Lower lobe of right lung (tissue), 2 donors: ENCODE data around the gene LGALSL. TPM values are rescaled to one million over a fixed set of nuclear protein-coding genes. Genes with fewer than 3 reads are reported as not detected.
A peak's percentile ranks its signal among the peaks of the same experiment; 100 is the strongest.

ENCODE experiments used
- ATAC-seq, 2 donors: fragments of 200-7000 bp; cut with Tn5 transposase; one replicate each; pipeline ENCODE4 v1.9.1; 2020 to 2022; ENCODE audit warnings: mild to moderate bottlenecking in 2 of 2, moderate library complexity in 2 of 2
- DNase-seq: peaks from one replicate; pipeline ENCODE4 v3.0.0-alpha.2; 2020
- H3K27ac ChIP-seq: fragments of 200-600 bp; one replicate; pipeline ENCODE4 v1.8.0; 2022
- H3K27me3 ChIP-seq: fragments of 200-600 bp; one replicate; pipeline ENCODE4 v1.8.0; 2022; ENCODE audit warnings: low read depth
- H3K36me3 ChIP-seq: fragments of 200-600 bp; one replicate; pipeline ENCODE4 v1.8.0; 2022; ENCODE audit warnings: mild to moderate bottlenecking
- H3K4me1 ChIP-seq: fragments of 200-600 bp; one replicate; pipeline ENCODE4 v1.8.0; 2022
- H3K4me3 ChIP-seq: fragments of 200-600 bp; one replicate; pipeline ENCODE4 v1.8.0; 2022; ENCODE audit warnings: mild to moderate bottlenecking
- H3K9me3 ChIP-seq: fragments of 200-600 bp; one replicate; pipeline ENCODE4 v1.8.0; 2022
- intact Hi-C: fragments of 100-400 bp; cut with DNase I; formaldehyde crosslinking; loops from one replicate; pipeline ENCODE4 v1.11.0; 2022
- total RNA-seq: library from RNA; stranded (reverse); fragmentation: NEBNext Ultra II Directional; extraction: Animal tissue kit (Norgen Biotek cat#: 25700); gene quantifications from one replicate; pipeline ENCODE4 v1.2.1, GENCODE V29; 2021
- TF ChIP-seq, protein P1 (sequence below): fragments of 200-600 bp; IDR thresholded peaks from one replicate; pipeline ENCODE4 v1.8.0; 2022; ENCODE audit warnings: antibody characterized with exemption, mild to moderate bottlenecking
- donor health status: DM: no; HTN: yes; CAD: no; lungs with severe emphysema.

The LGALSL gene
- total RNA-seq, 1 donor from 2014 or later: 30.8 TPM

DNA sequence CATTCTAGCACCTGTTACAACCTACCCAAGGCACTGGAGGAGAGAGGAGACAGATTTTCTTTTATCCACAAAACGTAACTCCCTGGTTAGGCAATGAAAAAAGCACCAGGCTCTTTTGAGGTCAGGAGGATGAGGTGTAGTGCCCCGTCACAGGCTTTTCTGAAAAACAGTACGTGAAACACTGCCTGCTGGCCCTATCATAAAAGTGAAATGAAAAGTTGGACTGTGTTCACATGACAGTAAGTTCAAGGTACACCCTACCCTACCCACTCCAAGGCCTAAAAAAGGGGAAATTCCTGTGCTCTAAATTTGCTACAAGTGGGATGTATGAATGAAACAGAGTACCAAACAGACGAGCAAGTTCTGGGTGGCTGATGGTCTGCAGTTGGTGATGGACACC, 17.6 kb downstream of the LGALSL start:
- TF ChIP-seq, protein P1, sequence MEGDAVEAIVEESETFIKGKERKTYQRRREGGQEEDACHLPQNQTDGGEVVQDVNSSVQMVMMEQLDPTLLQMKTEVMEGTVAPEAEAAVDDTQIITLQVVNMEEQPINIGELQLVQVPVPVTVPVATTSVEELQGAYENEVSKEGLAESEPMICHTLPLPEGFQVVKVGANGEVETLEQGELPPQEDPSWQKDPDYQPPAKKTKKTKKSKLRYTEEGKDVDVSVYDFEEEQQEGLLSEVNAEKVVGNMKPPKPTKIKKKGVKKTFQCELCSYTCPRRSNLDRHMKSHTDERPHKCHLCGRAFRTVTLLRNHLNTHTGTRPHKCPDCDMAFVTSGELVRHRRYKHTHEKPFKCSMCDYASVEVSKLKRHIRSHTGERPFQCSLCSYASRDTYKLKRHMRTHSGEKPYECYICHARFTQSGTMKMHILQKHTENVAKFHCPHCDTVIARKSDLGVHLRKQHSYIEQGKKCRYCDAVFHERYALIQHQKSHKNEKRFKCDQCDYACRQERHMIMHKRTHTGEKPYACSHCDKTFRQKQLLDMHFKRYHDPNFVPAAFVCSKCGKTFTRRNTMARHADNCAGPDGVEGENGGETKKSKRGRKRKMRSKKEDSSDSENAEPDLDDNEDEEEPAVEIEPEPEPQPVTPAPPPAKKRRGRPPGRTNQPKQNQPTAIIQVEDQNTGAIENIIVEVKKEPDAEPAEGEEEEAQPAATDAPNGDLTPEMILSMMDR: no peak
- H3K27ac ChIP-seq: no peak overlapping the region
- DNase-seq (no peak), ATAC-seq (no peak)
- intact Hi-C loops: no loop called here
- no peaks in the 10 kb centered on the region for H3K27me3 ChIP-seq
- H3K9me3 ChIP-seq: no peaks in the 10 kb centered on the region
- peaks cover 6% of the 10 kb centered on the region for H3K4me1 ChIP-seq
- no peaks in the 10 kb centered on the region for H3K36me3 ChIP-seq
- H3K4me3 ChIP-seq: no peak overlapping the region

DNA sequence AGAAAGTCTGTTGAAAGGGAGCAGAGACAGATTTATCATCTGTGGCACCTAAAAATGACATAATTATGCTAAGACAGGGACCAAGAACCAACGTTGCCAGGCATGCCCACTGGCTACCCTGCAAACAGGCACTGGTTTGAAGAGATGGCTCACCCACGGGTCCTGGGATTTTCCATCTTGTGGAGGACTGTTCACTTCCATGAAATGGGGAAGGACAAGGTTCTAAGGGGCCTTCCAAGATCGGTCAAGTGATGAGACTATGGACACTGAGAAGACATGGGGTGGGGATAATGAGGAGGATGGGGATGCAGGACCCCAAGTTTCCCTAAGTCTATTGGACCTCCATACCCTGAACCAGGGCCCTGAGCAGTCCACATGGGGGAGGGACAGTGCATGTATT, 18.9 kb downstream of the LGALSL start:
- H3K27me3 ChIP-seq: no peaks in the 10 kb centered on the region
- peaks cover under 1% of the 10 kb centered on the region for H3K4me1 ChIP-seq
- H3K9me3 ChIP-seq: no peaks in the 10 kb centered on the region
- H3K27ac ChIP-seq: no peak overlapping the region
- H3K4me3 ChIP-seq: no peak overlapping the region
- no peaks in the 10 kb centered on the region for H3K36me3 ChIP-seq
- intact Hi-C loops: no loop called here
- DNase-seq: no peak
- TF ChIP-seq, protein P1: no peak
- ATAC-seq: no peak

DNA sequence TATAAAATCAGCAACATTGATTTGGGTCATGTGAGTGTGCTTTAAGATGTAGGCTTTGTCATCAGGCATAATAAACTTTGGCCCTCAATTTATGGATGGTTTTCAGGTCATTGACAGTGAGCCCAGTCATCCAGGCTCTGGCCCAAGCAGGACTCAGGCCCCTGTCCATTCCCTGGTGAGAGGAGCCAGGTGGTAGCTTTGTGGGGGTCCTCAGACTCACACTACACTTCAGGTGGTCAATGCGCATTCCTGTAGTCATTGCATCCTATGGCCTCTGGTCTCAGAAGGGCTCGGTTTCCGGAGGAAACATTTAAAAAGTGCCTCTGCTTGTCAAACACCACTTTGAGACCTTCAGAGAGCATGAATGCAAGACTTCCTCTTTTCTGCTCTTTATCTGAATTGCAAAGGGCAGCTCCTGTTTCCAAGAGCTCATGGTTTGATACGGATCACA, 20.2 kb downstream of the LGALSL start:
- Histone ChIP-seq H3K9me3 (no peaks in the 10 kb centered on the region), H3K4me3 (no peak overlapping the region), H3K4me1 (no peaks in the 10 kb centered on the region), H3K36me3 (no peaks in the 10 kb centered on the region), H3K27me3 (no peaks in the 10 kb centered on the region), H3K27ac (no peak overlapping the region)
- ATAC-seq (peak in 1 of 2 donors; percentile 29), DNase-seq (no peak)
- intact Hi-C loops: no loop called here
- TF ChIP-seq, protein P1: no peak

DNA sequence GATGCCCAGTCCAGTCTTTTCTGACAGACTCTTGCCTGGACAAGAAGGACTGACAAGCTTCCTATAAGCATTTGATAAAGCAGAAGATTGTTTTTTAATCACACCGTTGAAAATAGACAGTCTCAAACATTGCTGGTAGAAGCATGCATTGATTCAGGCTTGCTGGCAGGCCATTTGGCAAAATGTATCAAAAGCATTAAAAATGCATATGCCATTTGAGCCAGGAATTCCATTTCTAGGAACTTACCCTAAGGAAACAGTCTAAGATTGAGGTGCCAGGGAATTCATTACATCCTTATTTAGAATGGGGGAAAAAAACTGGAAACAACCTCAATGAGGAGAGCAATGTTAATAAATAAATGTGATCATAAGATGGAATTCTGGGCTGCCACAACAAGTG, 20.7 kb downstream of the LGALSL start:
- DNase-seq (no peak), ATAC-seq (no peak)
- Histone ChIP-seq H3K9me3 (no peaks in the 10 kb centered on the region), H3K4me1 (no peaks in the 10 kb centered on the region), H3K4me3 (no peak overlapping the region), H3K27ac (no peak overlapping the region), H3K36me3 (no peaks in the 10 kb centered on the region), H3K27me3 (no peaks in the 10 kb centered on the region)
- intact Hi-C loops: no loop called here
- TF ChIP-seq, protein P1: no peak

DNA sequence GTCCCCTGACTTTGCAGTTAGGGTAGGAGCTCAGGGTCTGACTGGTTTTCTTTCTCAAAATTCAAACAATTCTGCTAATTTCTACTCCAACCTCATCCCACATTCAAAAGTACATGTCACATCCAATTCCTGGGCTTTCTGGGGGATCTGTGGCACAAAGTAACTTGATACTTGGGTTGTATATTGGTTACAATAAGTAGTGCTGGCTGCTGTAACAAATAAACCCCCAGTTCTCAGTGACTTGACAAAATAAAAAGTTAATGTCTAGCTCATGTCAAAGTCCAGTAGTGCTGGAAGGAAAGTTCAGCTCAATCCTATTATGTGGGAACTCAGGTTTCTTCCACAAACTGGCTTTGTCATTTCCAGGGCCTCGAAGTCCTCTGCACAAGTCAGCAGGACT, 23.1 kb downstream of the LGALSL start:
- DNase-seq (no peak), ATAC-seq (no peak)
- H3K27ac ChIP-seq: no peak overlapping the region
- no peaks in the 10 kb centered on the region for H3K27me3 ChIP-seq
- H3K4me1 ChIP-seq: no peaks in the 10 kb centered on the region
- H3K36me3 ChIP-seq: no peaks in the 10 kb centered on the region
- no peak overlapping the region for H3K4me3 ChIP-seq
- no peaks in the 10 kb centered on the region for H3K9me3 ChIP-seq
- intact Hi-C loops: no loop called here
- TF ChIP-seq, protein P1: no peak

DNA sequence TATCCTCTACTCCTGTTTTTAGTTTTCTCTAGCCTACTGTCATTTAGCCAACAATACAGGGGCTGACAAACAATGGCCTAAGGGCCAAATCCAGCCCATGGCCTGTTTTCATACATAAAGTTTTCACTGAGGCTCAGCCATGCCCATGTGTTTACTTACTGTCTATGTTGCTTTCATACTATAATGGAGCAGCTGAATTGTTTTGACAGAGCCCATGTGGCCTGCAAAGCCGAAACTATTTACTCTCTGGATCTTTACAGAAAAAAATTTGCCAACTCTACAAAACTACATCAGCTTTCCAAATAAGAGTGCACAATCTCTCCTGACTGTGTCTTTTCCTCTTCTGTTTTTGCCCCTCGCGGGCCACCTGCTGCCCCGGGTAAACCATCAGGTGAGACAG, 24.0 kb downstream of the LGALSL start:
- ATAC-seq: no peak
- H3K9me3 ChIP-seq: no peaks in the 10 kb centered on the region
- TF ChIP-seq, protein P1: no peak
- H3K4me1 ChIP-seq: no peaks in the 10 kb centered on the region
- no peaks in the 10 kb centered on the region for H3K36me3 ChIP-seq
- H3K27ac ChIP-seq: no peak overlapping the region
- no peak overlapping the region for H3K4me3 ChIP-seq
- intact Hi-C loops: no loop called here
- no peak for DNase-seq
- H3K27me3 ChIP-seq: no peaks in the 10 kb centered on the region
